Astrocyte of the spinal cord (primary cell): Measurements from ENCODE around the gene PNPLA1.

Experiments used
- DNase-seq: peaks from one replicate; pipeline ENCODE4 v3.0.0; 2011; ENCODE audit warnings: low read depth, low spot score
- H3K4me3 ChIP-seq: 2 replicates; pipeline ENCODE4 v1.5.1; 2011; ENCODE audit warnings: low read depth, mild to moderate bottlenecking, low read length, moderate library complexity
- in situ Hi-C: cut with HindIII; loops from 2 replicates; pipeline ENCODE4 v1.10.0; 2017; ENCODE audit warnings: low sequenced_read_pairs
- TF ChIP-seq, protein P1 (sequence below): IDR thresholded peaks from 2 replicates; pipeline ENCODE4 v1.5.1; 2012; ENCODE audit warnings: low read depth, mild to moderate bottlenecking, low read length, inconsistent platforms

Gene PNPLA1

DNA sequence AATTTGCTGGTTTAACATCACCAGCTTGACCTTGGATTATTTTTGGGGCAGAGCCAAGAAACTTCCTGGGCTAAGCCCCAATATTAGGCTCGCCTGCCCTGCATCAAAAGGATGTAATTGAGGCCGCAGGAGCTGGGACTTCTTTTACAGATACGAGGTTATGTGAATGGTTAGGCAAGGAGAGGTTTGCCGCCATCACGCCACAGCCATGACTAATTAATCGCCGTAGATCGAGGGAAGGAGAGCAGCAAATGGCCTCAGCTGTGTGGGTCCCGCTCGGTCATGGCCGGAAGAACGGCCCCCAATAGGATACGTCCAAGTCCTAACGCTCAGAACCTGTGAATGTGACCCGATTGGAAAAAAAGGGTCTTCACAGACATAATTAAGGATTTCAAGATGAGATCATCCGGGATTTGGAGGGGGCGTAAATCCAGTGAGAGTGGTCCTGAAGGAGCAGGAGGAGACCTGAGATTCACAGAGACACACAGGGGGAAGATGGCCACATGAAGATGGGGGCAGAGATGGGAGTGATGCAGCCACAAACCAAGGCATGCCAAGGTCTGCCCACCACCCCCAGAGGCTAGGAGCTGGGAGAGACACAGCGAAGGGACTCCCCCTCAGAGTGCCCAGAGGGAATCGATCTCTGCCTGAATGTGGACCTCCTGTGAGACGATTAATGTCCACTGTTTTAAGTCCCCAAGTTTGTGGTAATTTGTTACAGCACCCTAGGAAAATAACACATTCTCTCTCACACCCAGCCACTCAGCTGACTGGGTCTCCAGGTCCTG lies 76.8 kb downstream of the PNPLA1 start:
- in situ Hi-C loops, result no loop called here
- no peak for DNase-seq
- TF ChIP-seq, protein P1, sequence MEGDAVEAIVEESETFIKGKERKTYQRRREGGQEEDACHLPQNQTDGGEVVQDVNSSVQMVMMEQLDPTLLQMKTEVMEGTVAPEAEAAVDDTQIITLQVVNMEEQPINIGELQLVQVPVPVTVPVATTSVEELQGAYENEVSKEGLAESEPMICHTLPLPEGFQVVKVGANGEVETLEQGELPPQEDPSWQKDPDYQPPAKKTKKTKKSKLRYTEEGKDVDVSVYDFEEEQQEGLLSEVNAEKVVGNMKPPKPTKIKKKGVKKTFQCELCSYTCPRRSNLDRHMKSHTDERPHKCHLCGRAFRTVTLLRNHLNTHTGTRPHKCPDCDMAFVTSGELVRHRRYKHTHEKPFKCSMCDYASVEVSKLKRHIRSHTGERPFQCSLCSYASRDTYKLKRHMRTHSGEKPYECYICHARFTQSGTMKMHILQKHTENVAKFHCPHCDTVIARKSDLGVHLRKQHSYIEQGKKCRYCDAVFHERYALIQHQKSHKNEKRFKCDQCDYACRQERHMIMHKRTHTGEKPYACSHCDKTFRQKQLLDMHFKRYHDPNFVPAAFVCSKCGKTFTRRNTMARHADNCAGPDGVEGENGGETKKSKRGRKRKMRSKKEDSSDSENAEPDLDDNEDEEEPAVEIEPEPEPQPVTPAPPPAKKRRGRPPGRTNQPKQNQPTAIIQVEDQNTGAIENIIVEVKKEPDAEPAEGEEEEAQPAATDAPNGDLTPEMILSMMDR, result no peak
- no peak overlapping the region for H3K4me3 ChIP-seq

DNA sequence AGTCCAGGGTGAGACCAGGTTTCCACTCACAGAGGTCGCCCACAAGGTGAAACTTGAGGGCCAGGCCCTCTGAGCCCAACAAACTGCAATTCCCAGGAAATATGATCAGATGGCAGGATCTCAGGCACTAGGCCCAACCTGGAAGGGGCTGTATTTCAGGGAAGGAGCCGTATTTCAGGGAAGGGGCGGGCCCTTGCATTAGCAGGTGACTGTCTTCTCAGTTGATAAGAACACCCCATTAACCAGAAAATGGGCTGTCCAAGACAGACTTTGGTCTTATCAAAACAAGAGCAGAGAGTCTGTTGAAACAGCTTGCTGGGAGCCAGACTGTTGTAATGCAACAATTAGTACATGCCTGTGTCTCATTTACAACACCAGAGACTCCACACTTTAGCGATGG lies 77.8 kb downstream of the PNPLA1 start:
- no peak overlapping the region for H3K4me3 ChIP-seq
- in situ Hi-C loops, result no loop called here
- no peak for DNase-seq
- TF ChIP-seq, protein P1, result no peak

DNA sequence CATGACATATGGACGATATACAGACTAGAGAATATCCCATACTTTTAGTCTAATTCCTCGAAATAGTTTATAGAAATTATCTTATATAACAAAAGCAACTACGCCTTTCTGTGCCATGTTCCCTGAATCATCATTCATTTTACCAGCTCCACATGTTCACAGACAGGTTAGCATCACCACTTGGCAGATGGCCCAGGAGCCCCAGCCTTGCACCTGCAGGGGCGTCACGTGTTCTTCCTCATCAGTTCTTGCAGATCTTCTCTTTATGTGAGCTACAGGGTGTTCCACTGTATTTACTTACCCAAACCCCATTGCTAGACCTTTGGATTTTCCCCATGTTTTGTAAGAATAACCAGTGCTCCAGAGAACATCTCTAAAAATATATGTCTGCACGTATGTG lies 79.4 kb downstream of the PNPLA1 start:
- in situ Hi-C loops, result no loop called here

DNA sequence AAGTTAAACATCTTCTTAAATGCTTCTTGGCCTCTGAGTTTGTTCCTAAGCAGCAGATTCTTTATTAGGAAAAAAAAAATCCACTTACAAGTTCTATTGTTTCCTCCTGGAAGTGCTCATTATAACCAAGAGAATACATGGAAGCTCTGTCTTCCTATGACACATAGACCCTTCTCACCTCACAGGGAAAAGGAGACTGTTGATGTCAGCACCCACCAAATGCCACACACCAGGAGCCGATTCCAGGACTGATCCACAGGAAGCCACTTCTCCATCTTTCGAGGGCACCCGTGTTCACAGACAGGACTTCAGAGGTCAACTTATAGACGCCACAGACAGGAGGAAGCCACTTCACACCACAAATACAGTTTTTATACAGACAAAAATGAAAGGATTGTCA lies 80.2 kb downstream of the PNPLA1 start:
- H3K4me3 ChIP-seq, result no peak overlapping the region
- in situ Hi-C loops, result no loop called here
- TF ChIP-seq, protein P1, result no peak
- no peak for DNase-seq

More for the DNA sequence above, 79.4 kb downstream of the PNPLA1 start:
- H3K4me3 ChIP-seq, result no peak overlapping the region
- no peak for DNase-seq
- TF ChIP-seq, protein P1, result no peak

DNA sequence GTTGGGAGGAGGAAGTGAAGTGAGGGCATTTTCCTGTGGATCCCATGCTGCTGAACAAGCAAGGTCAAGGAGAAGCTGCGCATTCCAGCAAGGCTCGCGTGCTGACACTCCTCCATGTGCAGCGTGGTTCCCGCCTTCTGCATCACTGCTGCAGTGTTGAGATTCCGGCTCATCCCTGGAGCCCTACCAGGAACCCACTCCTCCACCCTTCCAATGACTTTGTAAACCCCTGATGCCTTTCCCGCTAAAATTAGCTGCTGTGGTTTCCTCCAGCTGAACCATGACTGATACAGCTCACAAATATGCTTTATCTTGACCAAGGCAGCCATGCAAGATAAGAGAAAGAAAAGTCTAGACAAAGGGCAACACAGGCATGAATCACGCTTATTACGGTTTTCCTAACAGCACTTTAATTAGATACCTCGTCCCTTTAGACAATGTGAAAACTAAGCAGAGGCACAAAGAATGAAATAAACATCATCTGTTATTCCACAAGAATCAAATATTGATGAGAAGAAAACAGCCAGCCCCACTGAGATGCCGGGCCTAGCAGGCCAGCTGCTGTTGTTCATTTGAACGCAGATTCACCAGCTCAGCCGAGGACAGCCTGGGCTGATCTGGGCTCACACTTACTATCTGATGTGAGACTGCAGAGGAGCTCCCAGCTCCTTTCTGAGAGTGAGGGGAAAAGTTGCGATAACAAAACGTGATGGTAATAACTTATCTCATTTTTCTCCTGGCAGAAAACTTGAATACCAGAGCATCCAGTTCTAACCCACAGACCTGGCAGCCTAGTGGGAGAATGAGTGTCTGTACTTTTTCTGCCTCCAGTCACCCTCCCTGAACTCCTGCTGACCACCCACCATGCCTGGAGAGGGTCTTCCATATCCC lies 81.1 kb downstream of the PNPLA1 start:
- DNase-seq, result peak; percentile 87

DNA sequence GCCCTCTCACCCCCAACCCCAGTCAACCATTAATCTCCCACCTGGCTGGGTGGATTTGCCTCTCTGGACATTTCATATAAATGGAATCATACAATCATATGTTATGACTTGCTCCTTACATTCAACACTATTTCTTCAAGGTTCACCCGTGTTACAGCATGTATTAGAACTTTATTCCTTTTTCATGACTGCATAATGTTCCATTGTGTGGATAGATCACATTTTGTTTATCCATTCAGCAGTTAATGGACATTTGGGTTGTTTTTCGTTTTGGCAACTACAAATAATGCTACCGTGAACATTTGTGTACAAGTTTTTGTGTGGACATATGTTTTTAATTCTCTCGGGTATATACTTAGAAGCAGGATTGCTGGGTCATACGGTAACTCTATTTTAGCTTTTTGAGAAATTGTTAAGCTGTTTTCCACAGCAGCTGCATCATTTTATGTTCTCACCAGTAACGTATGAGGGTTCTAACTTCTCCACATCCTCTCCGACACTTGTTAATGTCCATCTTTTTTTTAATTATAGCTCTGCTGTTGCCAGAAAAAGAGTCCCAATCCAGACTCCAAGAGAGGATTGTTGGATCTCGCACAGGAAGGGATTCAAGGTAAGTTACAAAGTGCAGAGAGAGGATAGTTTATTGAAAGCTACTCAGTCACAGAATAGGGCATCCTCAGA lies 82.8 kb downstream of the PNPLA1 start:
- in situ Hi-C loops, result no loop called here
- no peak for DNase-seq
- TF ChIP-seq, protein P1, result no peak
- no peak overlapping the region for H3K4me3 ChIP-seq

More for the DNA sequence above, 81.1 kb downstream of the PNPLA1 start:
- in situ Hi-C loops, result no loop called here
- TF ChIP-seq, protein P1, result no peak
- H3K4me3 ChIP-seq, result no peak overlapping the region
